NCI-H2081 treated with DMSO at 0.1 percent for 48 hours (cell line): ENCODE data around the gene TRAF4.
"Not testable (repeated sequence)": the region's sequence is repeated elsewhere in the genome, so short reads cannot be mapped to it uniquely, and the experiment has no call there.

ENCODE experiments used
- DNase-seq: peaks from one replicate; lab custom pipeline; 2025; lab: John Stamatoyannopoulos, UW

Gene TRAF4

GRCh38 chr17:28783161-28783560 is 39.4 kb downstream of the TRAF4 start:
- DNase-seq = no peak

GRCh38 chr17:28788100-28788499 is 44.3 kb downstream of the TRAF4 start:
- no peak for DNase-seq

GRCh38 chr17:28792877-28793661 is 49.3 kb downstream of the TRAF4 start:
- DNase-seq = no peak

GRCh38 chr17:28794846-28795441 is 51.1 kb downstream of the TRAF4 start:
- DNase-seq = not testable (repeated sequence)

- DNase-seq = no peak
These were observed 52.3 kb downstream of the TRAF4 start for GRCh38 chr17:28796062-28796461.
